ENCODE results near the gene CPPED1. TPM values are rescaled to one million over a fixed set of nuclear protein-coding genes. Genes with fewer than 3 reads are reported as not detected.

Gene CPPED1, protein sequence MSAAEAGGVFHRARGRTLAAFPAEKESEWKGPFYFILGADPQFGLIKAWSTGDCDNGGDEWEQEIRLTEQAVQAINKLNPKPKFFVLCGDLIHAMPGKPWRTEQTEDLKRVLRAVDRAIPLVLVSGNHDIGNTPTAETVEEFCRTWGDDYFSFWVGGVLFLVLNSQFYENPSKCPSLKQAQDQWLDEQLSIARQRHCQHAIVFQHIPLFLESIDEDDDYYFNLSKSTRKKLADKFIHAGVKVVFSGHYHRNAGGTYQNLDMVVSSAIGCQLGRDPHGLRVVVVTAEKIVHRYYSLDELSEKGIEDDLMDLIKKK
- total RNA-seq (15.5 TPM), polyA plus RNA-seq (13.9 TPM)

DNA sequence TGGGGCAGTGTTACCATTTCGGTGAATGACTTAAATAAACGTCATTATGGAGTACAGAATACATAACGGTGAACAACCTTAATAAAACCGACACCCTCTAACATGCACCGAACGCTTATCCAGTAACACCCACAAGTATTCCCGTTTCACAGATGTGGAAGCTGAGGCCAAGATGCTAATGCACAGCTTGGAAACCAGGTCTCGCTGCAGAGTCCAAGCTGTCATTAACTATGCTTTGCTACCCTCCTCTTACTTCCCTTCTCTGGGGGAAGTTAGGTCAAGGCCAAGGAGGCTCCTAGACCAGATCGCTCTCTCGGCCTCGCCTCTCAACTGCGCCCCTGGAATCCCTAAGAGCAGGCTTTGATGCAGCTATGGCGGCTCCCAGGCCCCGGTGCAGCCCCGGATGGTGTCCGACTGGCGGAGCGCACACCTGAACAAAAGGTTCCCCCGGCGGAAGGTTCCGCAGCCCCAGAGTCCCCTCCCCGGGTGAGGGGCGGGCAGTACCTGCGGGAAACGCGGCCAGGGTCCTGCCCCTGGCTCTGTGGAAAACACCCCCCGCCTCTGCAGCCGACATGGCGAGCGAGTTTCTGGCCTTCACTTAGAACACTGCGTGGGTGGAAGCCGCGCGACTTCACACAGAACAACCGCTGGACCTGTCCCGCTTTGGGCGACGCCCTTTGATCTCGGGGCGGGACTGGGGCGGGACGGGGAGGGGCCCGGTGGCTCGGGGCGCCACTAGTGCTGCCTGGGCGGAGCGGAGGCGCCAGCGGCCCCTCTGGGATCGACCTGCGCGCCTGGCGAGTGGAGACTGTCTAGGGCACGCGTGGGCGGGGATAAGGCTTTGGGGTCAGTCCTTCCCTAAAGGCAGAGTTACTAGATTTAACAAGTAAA, at the start of gene CPPED1:
CPPED1 (minus strand) TSS at position 685 of the 891 bp plus-strand sequence; CDS start at position 574, 111 bp downstream.
- H3K27ac ChIP-seq (ENCODE audit: low read depth): peak within 1 kb of the TSS; percentile 78
- peak; percentile 76 for DNase-seq (ENCODE audit: extremely low spot score)
- peak within 1 kb of the TSS; percentile 65 for H3K4me3 ChIP-seq (ENCODE audit: low read depth, low read length)
- peaks cover 2% of the 10 kb centered on the region for H3K4me1 ChIP-seq (ENCODE audit: insufficient read depth)
- H3K36me3 ChIP-seq (ENCODE audit: insufficient read depth): no peaks in the 10 kb centered on the region
- WGBS: 4% methylated on average over 56 of the region's 56 CpGs

DNA sequence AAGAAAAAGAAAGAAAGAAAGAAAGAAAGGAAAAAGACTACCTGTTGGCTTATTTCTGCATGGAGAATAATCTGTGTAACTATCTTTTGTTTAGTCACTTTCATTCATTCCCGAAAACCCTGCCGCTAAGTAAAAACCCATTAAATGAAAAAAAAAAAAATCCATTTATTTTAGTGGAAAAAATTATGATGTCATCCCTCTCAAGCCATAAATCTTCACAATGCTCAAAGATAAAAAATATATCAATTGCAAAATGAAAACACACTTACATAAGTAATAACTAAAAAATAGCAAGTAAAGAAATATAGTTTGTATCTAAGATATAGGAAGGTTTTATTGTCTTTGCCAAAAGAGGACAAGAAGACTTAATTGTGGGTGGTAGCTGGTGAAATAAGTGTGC, 46.5 kb upstream of the CPPED1 start:
- DNase-seq (ENCODE audit: extremely low spot score): no peak
- Histone ChIP-seq H3K4me1 (ENCODE audit: insufficient read depth) (no peaks in the 10 kb centered on the region), H3K36me3 (ENCODE audit: insufficient read depth) (no peaks in the 10 kb centered on the region), H3K4me3 (ENCODE audit: low read depth, low read length) (no peak overlapping the region), H3K27ac (ENCODE audit: low read depth) (no peak overlapping the region)
- WGBS: 54% methylated on average over 2 of the region's 2 CpGs

- WGBS: 86% methylated on average over 1 of the region's 1 CpG
- DNase-seq (ENCODE audit: extremely low spot score): no peak
- Histone ChIP-seq H3K4me3 (ENCODE audit: low read depth, low read length) (no peak overlapping the region), H3K27ac (ENCODE audit: low read depth) (no peak overlapping the region), H3K4me1 (ENCODE audit: insufficient read depth) (no peaks in the 10 kb centered on the region), H3K36me3 (ENCODE audit: insufficient read depth) (no peaks in the 10 kb centered on the region)
Measured at GRCh38 chr16:12846592-12846991, 42.9 kb upstream of the CPPED1 start.

GRCh38 chr16:12845282-12845681, 41.6 kb upstream of the CPPED1 start:
- Histone ChIP-seq H3K36me3 (ENCODE audit: insufficient read depth) (no peaks in the 10 kb centered on the region), H3K4me1 (ENCODE audit: insufficient read depth) (no peaks in the 10 kb centered on the region), H3K4me3 (ENCODE audit: low read depth, low read length) (no peak overlapping the region), H3K27ac (ENCODE audit: low read depth) (no peak overlapping the region)
- WGBS: 90% methylated on average over 3 of the region's 3 CpGs
- DNase-seq (ENCODE audit: extremely low spot score): no peak

DNA sequence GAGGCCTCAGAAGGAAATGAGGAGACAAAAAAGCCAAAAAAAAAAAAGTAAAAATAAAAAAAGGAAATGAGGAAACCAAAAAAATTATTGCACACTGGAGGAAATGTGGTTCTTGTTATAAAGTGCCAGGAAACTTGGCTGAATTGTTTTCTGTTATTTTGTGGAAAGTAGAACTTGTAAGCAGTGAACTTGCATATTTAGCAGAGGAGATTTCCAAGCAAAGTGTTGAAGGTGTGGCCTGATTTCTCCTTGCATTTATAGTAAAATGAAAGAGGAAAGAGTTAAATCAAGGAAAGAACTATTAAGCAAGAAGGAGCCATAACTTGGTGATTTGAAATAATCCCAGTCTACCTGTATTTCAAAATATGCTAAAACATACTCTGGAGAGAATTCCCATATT, 34.1 kb upstream of the CPPED1 start:
- H3K4me1 ChIP-seq (ENCODE audit: insufficient read depth): no peaks in the 10 kb centered on the region
- no peaks in the 10 kb centered on the region for H3K36me3 ChIP-seq (ENCODE audit: insufficient read depth)
- no peak overlapping the region for H3K27ac ChIP-seq (ENCODE audit: low read depth)
- DNase-seq (ENCODE audit: extremely low spot score): no peak
- H3K4me3 ChIP-seq (ENCODE audit: low read depth, low read length): no peak overlapping the region

GRCh38 chr16:12837291-12837690, 33.6 kb upstream of the CPPED1 start:
- DNase-seq (ENCODE audit: extremely low spot score): no peak
- H3K27ac ChIP-seq (ENCODE audit: low read depth): no peak overlapping the region
- 93% methylated on average over 1 of the region's 1 CpG for WGBS
- no peaks in the 10 kb centered on the region for H3K36me3 ChIP-seq (ENCODE audit: insufficient read depth)
- H3K4me3 ChIP-seq (ENCODE audit: low read depth, low read length): no peak overlapping the region
- no peaks in the 10 kb centered on the region for H3K4me1 ChIP-seq (ENCODE audit: insufficient read depth)

GRCh38 chr16:12833926-12834325, 30.2 kb upstream of the CPPED1 start:
- H3K27ac ChIP-seq (ENCODE audit: low read depth): no peak overlapping the region
- WGBS: 41% methylated on average over 10 of the region's 10 CpGs
- no peak overlapping the region for H3K4me3 ChIP-seq (ENCODE audit: low read depth, low read length)

DNA sequence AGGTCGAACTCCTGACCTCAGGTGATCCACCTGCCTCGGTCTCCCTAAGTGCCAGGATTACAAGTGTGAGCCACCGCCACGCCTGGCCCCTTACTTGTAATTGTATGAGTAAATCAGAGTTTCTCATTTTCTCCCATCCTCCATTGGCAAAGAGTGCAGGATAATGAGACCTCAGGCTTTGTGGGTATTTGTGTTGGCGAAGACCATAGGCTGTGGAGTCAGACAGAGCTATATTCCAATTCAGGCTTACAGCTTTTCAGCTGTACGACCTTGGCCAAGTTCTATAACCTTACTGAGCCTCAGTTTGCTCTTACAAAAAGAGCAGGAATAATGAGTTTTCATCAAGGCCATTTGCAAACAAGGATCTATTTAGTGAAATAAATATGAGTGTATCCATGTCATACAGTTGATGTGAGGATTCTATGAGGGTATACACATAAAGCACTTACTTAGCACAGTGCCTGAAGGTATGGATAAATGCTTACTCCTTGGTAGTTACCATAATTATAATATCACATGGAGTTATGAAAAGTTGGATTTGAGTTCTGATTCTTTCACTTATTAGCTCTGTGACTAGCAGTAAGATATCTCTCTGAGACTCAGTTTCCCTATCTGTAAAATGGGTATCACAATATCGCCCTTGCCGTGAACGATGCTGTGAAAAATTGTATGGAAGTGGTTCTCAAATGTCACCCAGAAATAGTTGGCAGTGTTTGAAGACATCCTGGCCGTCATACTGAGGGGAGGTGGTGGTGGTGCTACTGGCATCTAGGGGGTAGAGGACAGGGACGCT, 25.6 kb upstream of the CPPED1 start:
- no peak overlapping the region for H3K27ac ChIP-seq (ENCODE audit: low read depth)
- 86% methylated on average over 11 of the region's 11 CpGs for WGBS
- DNase-seq (ENCODE audit: extremely low spot score): no peak
- no peaks in the 10 kb centered on the region for H3K36me3 ChIP-seq (ENCODE audit: insufficient read depth)
- no peaks in the 10 kb centered on the region for H3K4me1 ChIP-seq (ENCODE audit: insufficient read depth)
- H3K4me3 ChIP-seq (ENCODE audit: low read depth, low read length): no peak overlapping the region

More at GRCh38 chr16:12833926-12834325, 30.2 kb upstream of the CPPED1 start:
- H3K36me3 ChIP-seq (ENCODE audit: insufficient read depth): no peaks in the 10 kb centered on the region
- H3K4me1 ChIP-seq (ENCODE audit: insufficient read depth): no peaks in the 10 kb centered on the region
- no peak for DNase-seq (ENCODE audit: extremely low spot score)

- Histone ChIP-seq H3K27ac (ENCODE audit: low read depth) (no peak overlapping the region), H3K4me3 (ENCODE audit: low read depth, low read length) (no peak overlapping the region), H3K4me1 (ENCODE audit: insufficient read depth) (no peaks in the 10 kb centered on the region), H3K36me3 (ENCODE audit: insufficient read depth) (no peaks in the 10 kb centered on the region)
- DNase-seq (ENCODE audit: extremely low spot score): no peak
Measured at GRCh38 chr16:12828206-12828605, 24.5 kb upstream of the CPPED1 start.

DNA sequence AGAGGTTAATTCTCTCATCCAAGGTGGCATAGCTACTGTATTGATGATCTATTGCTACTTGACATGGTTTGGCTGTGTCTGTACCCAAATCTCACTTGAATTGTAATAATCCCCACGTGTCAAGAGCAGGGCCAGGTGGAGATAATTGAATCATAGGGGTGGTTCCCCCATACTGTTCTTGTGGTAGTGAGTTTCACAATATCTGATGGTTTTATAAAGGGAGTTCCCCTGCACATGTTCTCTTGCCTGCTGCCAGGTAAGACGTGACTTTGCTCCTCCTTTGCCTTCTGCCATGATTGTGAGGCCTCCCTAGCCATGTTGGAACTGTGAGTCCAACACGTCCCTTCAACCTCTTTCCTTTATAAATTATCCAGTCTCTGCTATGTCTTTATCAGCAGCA, 22.9 kb upstream of the CPPED1 start:
- WGBS: 52% methylated on average over 3 of the region's 3 CpGs
- H3K4me1 ChIP-seq (ENCODE audit: insufficient read depth): no peaks in the 10 kb centered on the region
- H3K27ac ChIP-seq (ENCODE audit: low read depth): no peak overlapping the region
- H3K4me3 ChIP-seq (ENCODE audit: low read depth, low read length): no peak overlapping the region
- no peak for DNase-seq (ENCODE audit: extremely low spot score)
- no peaks in the 10 kb centered on the region for H3K36me3 ChIP-seq (ENCODE audit: insufficient read depth)

- WGBS: 60% methylated on average over 18 of the region's 18 CpGs
- no peak for DNase-seq (ENCODE audit: extremely low spot score)
- Histone ChIP-seq H3K4me3 (ENCODE audit: low read depth, low read length) (no peak overlapping the region), H3K27ac (ENCODE audit: low read depth) (no peak overlapping the region), H3K36me3 (ENCODE audit: insufficient read depth) (no peaks in the 10 kb centered on the region), H3K4me1 (ENCODE audit: insufficient read depth) (no peaks in the 10 kb centered on the region)
Measured at GRCh38 chr16:12819126-12820117, 15.7 kb upstream of the CPPED1 start.

DNA sequence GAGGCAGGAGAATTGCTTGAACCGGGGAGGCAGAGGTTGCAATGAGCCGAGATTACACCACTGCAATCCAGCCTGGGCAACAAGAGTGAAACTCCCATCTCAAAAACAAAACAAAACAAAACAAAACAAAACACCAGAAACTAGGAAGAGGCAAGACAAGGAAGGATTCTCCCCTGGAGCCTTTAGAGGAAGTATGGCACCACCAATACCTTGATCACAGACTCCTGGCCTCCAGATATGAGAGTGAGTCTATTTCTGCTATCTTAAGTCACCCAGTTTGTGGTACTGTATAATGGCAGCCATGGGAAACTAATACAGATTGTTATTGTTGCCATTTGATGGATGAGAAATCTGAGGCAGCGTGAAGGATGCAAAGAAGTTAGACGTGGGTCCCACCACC, 14.6 kb upstream of the CPPED1 start:
- 87% methylated on average over 4 of the region's 4 CpGs for WGBS
- no peaks in the 10 kb centered on the region for H3K4me1 ChIP-seq (ENCODE audit: insufficient read depth)
- H3K27ac ChIP-seq (ENCODE audit: low read depth): no peak overlapping the region
- no peaks in the 10 kb centered on the region for H3K36me3 ChIP-seq (ENCODE audit: insufficient read depth)
- DNase-seq (ENCODE audit: extremely low spot score): no peak
- no peak overlapping the region for H3K4me3 ChIP-seq (ENCODE audit: low read depth, low read length)
